ENCODE measurements around the gene TRIM71.
"Not testable (repeated sequence)": the region's sequence is repeated elsewhere in the genome, so short reads cannot be mapped to it uniquely, and the experiment has no call there.

TRIM71 gene

GRCh38 chr3:32842531-32842931, 24.7 kb downstream of the TRIM71 start:
- in situ Hi-C loops (cut with MboI; ENCODE audit: low sequenced_read_pairs) = no loop called here

- in situ Hi-C loops (cut with MboI; ENCODE audit: low sequenced_read_pairs) = no loop called here
These were observed 25.2 kb downstream of the TRIM71 start for GRCh38 chr3:32842987-32843386.

- in situ Hi-C loops (cut with MboI; ENCODE audit: low sequenced_read_pairs) = no loop called here
These were observed 25.9 kb downstream of the TRIM71 start for GRCh38 chr3:32843510-32844321.

GRCh38 chr3:32844322-32844654, 26.5 kb downstream of the TRIM71 start:
- in situ Hi-C loops (cut with MboI; ENCODE audit: low sequenced_read_pairs) = no loop called here

GRCh38 chr3:32844914-32845313, 27.1 kb downstream of the TRIM71 start:
- in situ Hi-C loops (cut with MboI; ENCODE audit: low sequenced_read_pairs) = no loop called here

GRCh38 chr3:32845546-32845945, 27.7 kb downstream of the TRIM71 start:
- in situ Hi-C loops (cut with MboI; ENCODE audit: low sequenced_read_pairs) = not testable (repeated sequence)

GRCh38 chr3:32847045-32847444, 29.2 kb downstream of the TRIM71 start:
- in situ Hi-C loops (cut with MboI; ENCODE audit: low sequenced_read_pairs) = not testable (repeated sequence)

- in situ Hi-C loops (cut with MboI; ENCODE audit: low sequenced_read_pairs) = no loop called here
These were observed 29.7 kb downstream of the TRIM71 start for GRCh38 chr3:32847528-32847927.

GRCh38 chr3:32848215-32848614, 30.4 kb downstream of the TRIM71 start:
- in situ Hi-C loops (cut with MboI; ENCODE audit: low sequenced_read_pairs) = no loop called here

- in situ Hi-C loops (cut with MboI; ENCODE audit: low sequenced_read_pairs) = no loop called here
These were observed 31.2 kb downstream of the TRIM71 start for GRCh38 chr3:32849046-32849445.

- in situ Hi-C loops (cut with MboI; ENCODE audit: low sequenced_read_pairs) = no loop called here
These were observed 32.4 kb downstream of the TRIM71 start for GRCh38 chr3:32850226-32850625.

- in situ Hi-C loops (cut with MboI; ENCODE audit: low sequenced_read_pairs) = no loop called here
These were observed 32.8 kb downstream of the TRIM71 start for GRCh38 chr3:32850636-32851035.

- in situ Hi-C loops (cut with MboI; ENCODE audit: low sequenced_read_pairs) = no loop called here
These were observed 34.3 kb downstream of the TRIM71 start for GRCh38 chr3:32852146-32852545.

- in situ Hi-C loops (cut with MboI; ENCODE audit: low sequenced_read_pairs) = no loop called here
These were observed 37.7 kb downstream of the TRIM71 start for GRCh38 chr3:32855350-32855953.

- in situ Hi-C loops (cut with MboI; ENCODE audit: low sequenced_read_pairs) = no loop called here
These were observed 38.6 kb downstream of the TRIM71 start for GRCh38 chr3:32856355-32856889.

GRCh38 chr3:32856901-32857507, 39.2 kb downstream of the TRIM71 start:
- in situ Hi-C loops (cut with MboI; ENCODE audit: low sequenced_read_pairs) = no loop called here

- in situ Hi-C loops (cut with MboI; ENCODE audit: low sequenced_read_pairs) = no loop called here
These were observed 40.1 kb downstream of the TRIM71 start for GRCh38 chr3:32857921-32858320.

GRCh38 chr3:32859604-32860237, 41.9 kb downstream of the TRIM71 start:
- in situ Hi-C loops (cut with MboI; ENCODE audit: low sequenced_read_pairs) = no loop called here

- in situ Hi-C loops (cut with MboI; ENCODE audit: low sequenced_read_pairs) = no loop called here
These were observed 42.7 kb downstream of the TRIM71 start for GRCh38 chr3:32860499-32860898.

- in situ Hi-C loops (cut with MboI; ENCODE audit: low sequenced_read_pairs) = no loop called here
These were observed 43.9 kb downstream of the TRIM71 start for GRCh38 chr3:32861681-32862080.

- in situ Hi-C loops (cut with MboI; ENCODE audit: low sequenced_read_pairs) = no loop called here
These were observed 44.6 kb downstream of the TRIM71 start for GRCh38 chr3:32862247-32862935.
